Endothelial cell of umbilical vein (primary cell): Measurements from ENCODE around the gene ALDH4A1. TPM values are rescaled to one million over a fixed set of nuclear protein-coding genes. Genes with fewer than 3 reads are reported as not detected.

Experiments
- BruUV-seq: library from RNA; stranded (reverse); fragments of 400-500 nt; replicated peaks from 2 replicates; lab custom pipeline; 2021; lab: Mats Ljungman, UMichigan
- CTCF ChIA-PET: fragments of 300-600, 350-600 bp; sonication (Branson Sonifier 250); formaldehyde crosslinking; loops from one replicate; lab custom pipeline; 2021; ENCODE audit warnings: antibody characterized with exemption, inconsistent platforms; lab: Charles Lee
- POLR2A ChIA-PET: fragments of 300-600, 350-600 bp; sonication (Branson Sonifier 250); formaldehyde crosslinking; loops from one replicate; lab custom pipeline; 2021; ENCODE audit warnings: antibody characterized with exemption, inconsistent platforms; lab: Charles Lee
- DNase-seq: peaks from one replicate; pipeline ENCODE4 v3.0.0-alpha.2; 2011; ENCODE audit warnings: low read depth, low spot score
- FAIRE-seq: peaks from 2 replicates; lab custom pipeline; 2011; peaks lifted over from hg19 to GRCh38; lab: Jason Lieb, UNC
- H2AFZ ChIP-seq: 2 replicates; pipeline ENCODE4 v1.6.0; 2012; ENCODE audit warnings: low read depth, low read length, control low read depth, inconsistent platforms
- H3K27ac ChIP-seq: 2 replicates; pipeline ENCODE4 v1.5.1; 2011; ENCODE audit warnings: low read depth, mild to moderate bottlenecking, control low read depth, low read length, moderate library complexity; ENCODE audit not compliant: insufficient read depth
- H3K27me3 ChIP-seq, 2 experiments: 2 replicates each; pipeline versions ENCODE4 v1.6.0 to v1.6.1; 2011; ENCODE audit warnings: low read length in 2 of 2, mixed read lengths in 1 of 2; ENCODE audit not compliant: control insufficient read depth in 2 of 2, insufficient read depth in 2 of 2
- H3K36me3 ChIP-seq, 2 experiments: 2 replicates in 1 of 2; 3 replicates in 1 of 2; pipeline ENCODE4 v1.5.1; 2011; ENCODE audit warnings: low read length in 2 of 2, mild to moderate bottlenecking in 1 of 2, moderate library complexity in 1 of 2; ENCODE audit not compliant: control insufficient read depth in 2 of 2, insufficient read depth in 2 of 2; ENCODE audit errors: extremely low read depth in 1 of 2
- H3K4me1 ChIP-seq: 3 replicates; pipeline ENCODE4 v1.5.1; 2011; ENCODE audit warnings: mild to moderate bottlenecking, low read length; ENCODE audit not compliant: control insufficient read depth, insufficient read depth; ENCODE audit errors: extremely low read depth
- H3K4me2 ChIP-seq: 2 replicates; pipeline ENCODE4 v1.6.1; 2011; ENCODE audit warnings: low read length, control low read depth, mixed read lengths; ENCODE audit not compliant: insufficient read depth
- H3K4me3 ChIP-seq, 3 experiments: fragments of 200-600 bp in 1 of 3; sonication (generic), shearing (Covaris generic) in 1 of 3; replicated peaks in 1 of 3; 2 replicates each; pipeline ENCODE4 v1.5.1; 2011 to 2016; ENCODE audit warnings: control low read depth in 3 of 3, low read length in 3 of 3, mild to moderate bottlenecking in 2 of 3, inconsistent platforms in 1 of 3, low read depth in 1 of 3, moderate library complexity in 1 of 3; ENCODE audit not compliant: insufficient read depth in 1 of 3
- H3K79me2 ChIP-seq: 2 replicates; pipeline ENCODE4 v1.6.0; 2012; ENCODE audit warnings: low read length, inconsistent platforms; ENCODE audit not compliant: control insufficient read depth, insufficient read depth
- H3K9ac ChIP-seq: replicated peaks from 2 replicates; pipeline ENCODE3; 2011; ENCODE audit warnings: low read length, control low read depth; ENCODE audit not compliant: insufficient read depth; ENCODE audit errors: extremely low read depth
- H3K9me1 ChIP-seq: replicated peaks from 3 replicates; pipeline ENCODE4 v1.6.0; 2011; ENCODE audit warnings: mild to moderate bottlenecking, low read length; ENCODE audit not compliant: control insufficient read depth, insufficient read depth; ENCODE audit errors: extremely low read depth
- H3K9me3 ChIP-seq: replicated peaks from 2 replicates; pipeline ENCODE4 v1.5.1; 2012; ENCODE audit warnings: low read length, inconsistent platforms; ENCODE audit not compliant: control insufficient read depth, insufficient read depth
- H4K20me1 ChIP-seq: replicated peaks from 2 replicates; pipeline ENCODE3; 2011; ENCODE audit warnings: mild to moderate bottlenecking, low read length; ENCODE audit not compliant: control insufficient read depth, insufficient read depth; ENCODE audit errors: extremely low read depth
- EZH2 ChIP-seq: IDR thresholded peaks from 2 replicates; pipeline ENCODE4 v1.6.1; 2012; ENCODE audit warnings: borderline replicate concordance, low read depth, mild to moderate bottlenecking, moderate library complexity, low read length, inconsistent platforms; ENCODE audit not compliant: severe bottlenecking
- FOS ChIP-seq: IDR thresholded peaks from 2 replicates; pipeline ENCODE4 v1.6.1; 2011; ENCODE audit warnings: mild to moderate bottlenecking, low read length, moderate library complexity, borderline replicate concordance; ENCODE audit not compliant: insufficient read depth
- GATA2 ChIP-seq: IDR thresholded peaks from 2 replicates; pipeline ENCODE4 v1.7.0; 2011; ENCODE audit warnings: low read depth, mild to moderate bottlenecking, moderate library complexity, mixed read lengths, low read length; ENCODE audit not compliant: insufficient read length, insufficient read depth
- JUN ChIP-seq: IDR thresholded peaks from 2 replicates; pipeline ENCODE4 v1.6.1; 2011; ENCODE audit warnings: borderline replicate concordance, low read depth; ENCODE audit not compliant: insufficient read length, insufficient read depth
- MAX ChIP-seq: IDR thresholded peaks from 2 replicates; pipeline ENCODE4 v1.6.1; 2011; ENCODE audit not compliant: insufficient read depth, insufficient read length
- MYC ChIP-seq: IDR thresholded peaks from one replicate; pipeline ENCODE4 v1.6.1; 2011; ENCODE audit warnings: mild to moderate bottlenecking, low read depth, low read length
- POLR2A ChIP-seq: IDR thresholded peaks from 2 replicates; pipeline ENCODE4 v1.6.1; 2012; ENCODE audit warnings: low read depth, mild to moderate bottlenecking, control low read depth, low read length
- POLR2AphosphoS5 ChIP-seq: IDR thresholded peaks from 2 replicates; pipeline ENCODE4 v1.6.1; 2012; ENCODE audit warnings: low read depth, mild to moderate bottlenecking, control low read depth, low read length, moderate library complexity; ENCODE audit not compliant: insufficient read depth
- dilution Hi-C: fragments of 300-500 bp; cut with MboI; formaldehyde crosslinking; loops from one replicate; pipeline ENCODE4 v1.15.0; 2019; ENCODE audit warnings: low sequenced_read_pairs; ENCODE audit not compliant: extremely low pct_ligation_motif_present
- intact Hi-C: fragments of 100-400 bp; cut with micrococcal nuclease; formaldehyde crosslinking; loops from one replicate; pipeline ENCODE4 v1.10.0; 2022
- polyA plus RNA-seq, 4 experiments: library from polyadenylated mRNA; depleted of rRNA in 3 of 4; stranded (reverse) in 3 of 4; unstranded in 1 of 4; fragments of >200 nt; gene quantifications; 2 replicates each; pipeline versions ENCODE4 v1.2.1 to v1.2.3, GENCODE V29; 2011 to 2012; ENCODE audit warnings: missing spikeins in 1 of 4
- total RNA-seq: library from RNA; stranded (reverse); gene quantifications from 2 replicates; pipeline ENCODE4 v1.2.3, GENCODE V29; 2021
- TF ChIP-seq, protein P1 (sequence below), 2 donors: IDR thresholded peaks; 1 replicate in 1 of 2; 2 replicates in 1 of 2; pipeline ENCODE4 v1.5.1; 2011; ENCODE audit warnings: low read length in 2 of 2, mild to moderate bottlenecking in 2 of 2, moderate library complexity in 2 of 2, control low read depth in 1 of 2, inconsistent platforms in 1 of 2, low read depth in 1 of 2; ENCODE audit not compliant: insufficient read depth in 1 of 2; ENCODE audit errors: extremely low read depth in 1 of 2

The ALDH4A1 gene
- total and polyA plus RNA-seq, 2 donors (not counting 3 experiments of a cell fraction or from before 2014, with no cell fraction given): 17.4 to 18.5 TPM

DNA sequence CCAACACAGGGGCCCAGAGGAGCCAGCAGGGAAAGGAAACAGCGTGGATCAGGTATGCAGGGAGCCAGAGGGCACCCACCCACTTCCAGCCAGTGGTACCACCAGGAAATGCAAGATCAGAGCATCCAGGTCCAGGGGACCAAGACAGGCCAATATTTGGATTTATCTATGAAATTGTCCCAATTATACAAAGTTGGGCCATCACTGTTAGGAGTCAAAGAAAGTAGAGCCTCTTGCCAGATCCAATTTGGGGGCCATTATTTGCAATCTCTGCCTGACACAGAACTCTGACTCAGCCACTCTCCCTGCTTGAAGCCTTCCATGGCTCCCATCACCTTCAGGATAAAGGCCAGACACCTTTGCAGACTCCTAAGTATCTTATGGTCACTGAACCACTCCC lies 21.8 kb downstream of the ALDH4A1 start:
- DNase-seq: no peak
- TF ChIP-seq POLR2A (no peak), MAX (no peak), MYC (no peak), EZH2 (no peak), POLR2AphosphoS5 (no peak), GATA2 (no peak), FOS (no peak), JUN (no peak)
- TF ChIP-seq, protein P1, sequence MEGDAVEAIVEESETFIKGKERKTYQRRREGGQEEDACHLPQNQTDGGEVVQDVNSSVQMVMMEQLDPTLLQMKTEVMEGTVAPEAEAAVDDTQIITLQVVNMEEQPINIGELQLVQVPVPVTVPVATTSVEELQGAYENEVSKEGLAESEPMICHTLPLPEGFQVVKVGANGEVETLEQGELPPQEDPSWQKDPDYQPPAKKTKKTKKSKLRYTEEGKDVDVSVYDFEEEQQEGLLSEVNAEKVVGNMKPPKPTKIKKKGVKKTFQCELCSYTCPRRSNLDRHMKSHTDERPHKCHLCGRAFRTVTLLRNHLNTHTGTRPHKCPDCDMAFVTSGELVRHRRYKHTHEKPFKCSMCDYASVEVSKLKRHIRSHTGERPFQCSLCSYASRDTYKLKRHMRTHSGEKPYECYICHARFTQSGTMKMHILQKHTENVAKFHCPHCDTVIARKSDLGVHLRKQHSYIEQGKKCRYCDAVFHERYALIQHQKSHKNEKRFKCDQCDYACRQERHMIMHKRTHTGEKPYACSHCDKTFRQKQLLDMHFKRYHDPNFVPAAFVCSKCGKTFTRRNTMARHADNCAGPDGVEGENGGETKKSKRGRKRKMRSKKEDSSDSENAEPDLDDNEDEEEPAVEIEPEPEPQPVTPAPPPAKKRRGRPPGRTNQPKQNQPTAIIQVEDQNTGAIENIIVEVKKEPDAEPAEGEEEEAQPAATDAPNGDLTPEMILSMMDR (IDR thresholded peaks at IDR 0.05; ENCODE audit: extremely low read depth in 1 of 2, insufficient read depth in 1 of 2, low read depth in 1 of 2, low read length in 2 of 2): no peak
- Histone ChIP-seq H4K20me1 (no peaks in the 10 kb centered on the region), H3K9me3 (no peaks in the 10 kb centered on the region), H3K36me3 (peaks cover 0 to 8% of the 10 kb centered on the region in 2 experiments), H3K9me1 (no peaks in the 10 kb centered on the region), H3K4me3 (no peak overlapping the region), H2AFZ (no peak overlapping the region), H3K4me2 (no peak overlapping the region), H3K9ac (no peak overlapping the region), H3K79me2 (no peaks in the 10 kb centered on the region), H3K27ac (no peak overlapping the region), H3K4me1 (no peaks in the 10 kb centered on the region), H3K27me3 (no peaks in the 10 kb centered on the region)
- no peak for FAIRE-seq
- ChIA-PET POLR2A (no interaction called here), CTCF (interaction anchor here (0.6 kb wide), 1 partner anchor 216 kb away, joined by 3 read pairs; no protein-coding TSS in a partner anchor)
- BruUV-seq: no TSS peak
- intact Hi-C loops (no loop called here), dilution Hi-C loops (no loop called here)
